SU-DHL-6 (cell line): ENCODE data around the gene IRS4.

Experiments
- H2AFZ ChIP-seq: fragments of 200-600 bp; sonication (generic); 2 replicates; pipeline ENCODE4 v1.6.1; 2014; ENCODE audit warnings: low read depth, mild to moderate bottlenecking, moderate library complexity, mixed read lengths, antibody characterized with exemption, low read length; ENCODE audit not compliant: severe bottlenecking
- H3F3A ChIP-seq: fragments of 200-600 bp; shearing (Covaris generic); 2 replicates; pipeline ENCODE4 v1.6.0; 2016; ENCODE audit warnings: antibody characterized with exemption, mild to moderate bottlenecking; ENCODE audit not compliant: insufficient read depth
- H3K27ac ChIP-seq: fragments of 200-600 bp; sonication (generic); 2 replicates; pipeline ENCODE4 v1.5.1; 2016; ENCODE audit warnings: low read depth, mild to moderate bottlenecking, low read length, moderate library complexity, mixed read lengths
- H3K27me3 ChIP-seq: fragments of 200-600 bp; sonication (generic), shearing (Covaris generic); 2 replicates; pipeline ENCODE4 v1.6.0; 2014; ENCODE audit warnings: mild to moderate bottlenecking, low read length
- H3K36me3 ChIP-seq: fragments of 200-600 bp; sonication (generic); 2 replicates; pipeline ENCODE4 v1.6.1; 2014; ENCODE audit warnings: mild to moderate bottlenecking, low read length, mixed read lengths
- H3K4me2 ChIP-seq: fragments of 300-600, 200-600 bp; shearing (Covaris generic), sonication (generic); 2 replicates; pipeline ENCODE4 v1.6.0; 2014; ENCODE audit warnings: low read length, low read depth, mild to moderate bottlenecking; ENCODE audit not compliant: poor library complexity, severe bottlenecking
- H3K4me3 ChIP-seq: fragments of 200-600 bp; sonication (generic); 2 replicates; pipeline ENCODE4 v1.5.1; 2014; ENCODE audit warnings: antibody characterized with exemption, low read length, mild to moderate bottlenecking, mixed read lengths; ENCODE audit not compliant: insufficient read depth, poor library complexity, severe bottlenecking
- H3K79me2 ChIP-seq: fragments of 200-600 bp; sonication (generic); 2 replicates; pipeline ENCODE4 v1.6.1; 2014; ENCODE audit warnings: mild to moderate bottlenecking, low read length, moderate library complexity; ENCODE audit not compliant: insufficient read depth
- H3K9ac ChIP-seq: fragments of 200-600 bp; sonication (generic); 2 replicates; pipeline ENCODE4 v1.7.0; 2014; ENCODE audit warnings: mild to moderate bottlenecking, low read length
- H3K9me2 ChIP-seq: fragments of 200-600 bp; sonication (generic); replicated peaks from 2 replicates; pipeline ENCODE4 v1.6.1; 2014; ENCODE audit warnings: low read length; ENCODE audit not compliant: insufficient read depth
- H3K9me3 ChIP-seq: fragments of 200-600 bp; sonication (generic); 2 replicates; pipeline ENCODE4 v1.6.1; 2014; ENCODE audit warnings: low read length, mixed read lengths; ENCODE audit not compliant: insufficient read depth
- H4K20me1 ChIP-seq: fragments of 200-600 bp; sonication (generic); 2 replicates; pipeline ENCODE4 v1.6.1; 2014; ENCODE audit warnings: low read depth, mild to moderate bottlenecking, antibody characterized with exemption, low read length, moderate library complexity, mixed read lengths
- CTCF ChIP-seq: fragments of 200-600 bp; sonication (generic); IDR thresholded peaks from one replicate; pipeline ENCODE4 v1.5.1; 2017; ENCODE audit warnings: antibody characterized with exemption, mild to moderate bottlenecking, low read length, moderate library complexity; ENCODE audit not compliant: insufficient read depth, poor library complexity, severe bottlenecking
- EZH2phosphoT487 ChIP-seq: fragments of 200-600 bp; sonication (generic), shearing (Covaris generic); conservative IDR thresholded peaks from 2 replicates; pipeline ENCODE4 v1.6.1; 2018; ENCODE audit warnings: mild to moderate bottlenecking, antibody characterized with exemption, low read length, moderate library complexity, mixed read lengths

The IRS4 gene

GRCh38 chrX:108726748-108727147 is 9.6 kb downstream of the IRS4 start:
- Histone ChIP-seq H3K4me3 (no peak overlapping the region), H2AFZ (no peak overlapping the region), H3K9me2 (no peaks in the 10 kb centered on the region), H3K36me3 (no peaks in the 10 kb centered on the region), H3K4me2 (no peak overlapping the region), H3K9ac (no peak overlapping the region), H3K79me2 (no peaks in the 10 kb centered on the region), H3F3A (no peaks in the 10 kb centered on the region), H3K27ac (no peak overlapping the region), H4K20me1 (no peaks in the 10 kb centered on the region), H3K27me3 (no peaks in the 10 kb centered on the region), H3K9me3 (no peaks in the 10 kb centered on the region)
- TF ChIP-seq CTCF: no peak
- TF ChIP-seq EZH2phosphoT487: no peak

GRCh38 chrX:108722561-108722960 is 13.8 kb downstream of the IRS4 start:
- no peak overlapping the region for H3K4me2 ChIP-seq
- H3K27ac ChIP-seq: no peak overlapping the region
- H3K4me3 ChIP-seq: no peak overlapping the region
- H3K27me3 ChIP-seq: no peaks in the 10 kb centered on the region
- H3K9ac ChIP-seq: no peak overlapping the region
- no peaks in the 10 kb centered on the region for H3K79me2 ChIP-seq
- H3K9me3 ChIP-seq: no peaks in the 10 kb centered on the region
- H4K20me1 ChIP-seq: no peaks in the 10 kb centered on the region
- no peak overlapping the region for H2AFZ ChIP-seq
- H3K9me2 ChIP-seq: no peaks in the 10 kb centered on the region
- no peaks in the 10 kb centered on the region for H3K36me3 ChIP-seq
- H3F3A ChIP-seq: no peaks in the 10 kb centered on the region
- TF ChIP-seq EZH2phosphoT487 (no peak), CTCF (no peak)

- H2AFZ ChIP-seq: no peak overlapping the region
- H3F3A ChIP-seq: no peaks in the 10 kb centered on the region
- H3K9me3 ChIP-seq: no peaks in the 10 kb centered on the region
- no peak overlapping the region for H3K4me2 ChIP-seq
- H3K27me3 ChIP-seq: no peaks in the 10 kb centered on the region
- H3K9me2 ChIP-seq: no peaks in the 10 kb centered on the region
- no peak overlapping the region for H3K9ac ChIP-seq
- no peaks in the 10 kb centered on the region for H3K79me2 ChIP-seq
- H3K36me3 ChIP-seq: no peaks in the 10 kb centered on the region
- no peak overlapping the region for H3K27ac ChIP-seq
- no peak overlapping the region for H3K4me3 ChIP-seq
- TF ChIP-seq EZH2phosphoT487 (no peak), CTCF (no peak)
- H4K20me1 ChIP-seq: no peaks in the 10 kb centered on the region
These were observed 23.5 kb downstream of the IRS4 start for GRCh38 chrX:108712886-108713285.

GRCh38 chrX:108704839-108705238 is 31.5 kb downstream of the IRS4 start:
- Histone ChIP-seq H3K4me2 (no peak overlapping the region), H3K9me2 (no peaks in the 10 kb centered on the region), H3K36me3 (no peaks in the 10 kb centered on the region), H3K9ac (no peak overlapping the region), H3K27ac (no peak overlapping the region), H3K9me3 (no peaks in the 10 kb centered on the region), H3K27me3 (no peaks in the 10 kb centered on the region), H4K20me1 (no peaks in the 10 kb centered on the region), H3K79me2 (no peaks in the 10 kb centered on the region), H2AFZ (no peak overlapping the region), H3F3A (no peaks in the 10 kb centered on the region), H3K4me3 (no peak overlapping the region)
- TF ChIP-seq EZH2phosphoT487 (no peak), CTCF (no peak)
